ENCODE results near the gene SLC1A1.
"Not testable (repeated sequence)": the region's sequence is repeated elsewhere in the genome, so short reads cannot be mapped to it uniquely, and the experiment has no call there.

SLC1A1 gene

GRCh38 chr9:4533881-4534280, 43.6 kb downstream of the SLC1A1 start:
- DNase-seq; in situ Hi-C loops (cut with HindIII; ENCODE audit: low pct_ligation_motif_present, low pct_unique_long_range_greater_than_20kb, low sequenced_read_pairs): not testable (repeated sequence)

GRCh38 chr9:4536196-4536595, 45.9 kb downstream of the SLC1A1 start:
- in situ Hi-C loops (cut with HindIII; ENCODE audit: low pct_ligation_motif_present, low pct_unique_long_range_greater_than_20kb, low sequenced_read_pairs); DNase-seq: not testable (repeated sequence)

GRCh38 chr9:4537581-4537980, 47.3 kb downstream of the SLC1A1 start:
- no peak for DNase-seq

GRCh38 chr9:4538107-4538506, 47.8 kb downstream of the SLC1A1 start:
- in situ Hi-C loops (cut with HindIII; ENCODE audit: low pct_ligation_motif_present, low pct_unique_long_range_greater_than_20kb, low sequenced_read_pairs) = no loop called here
- DNase-seq = no peak

More at GRCh38 chr9:4537581-4537980, 47.3 kb downstream of the SLC1A1 start:
- in situ Hi-C loops (cut with HindIII; ENCODE audit: low pct_ligation_motif_present, low pct_unique_long_range_greater_than_20kb, low sequenced_read_pairs) = no loop called here

GRCh38 chr9:4538621-4539020, 48.4 kb downstream of the SLC1A1 start:
- in situ Hi-C loops (cut with HindIII; ENCODE audit: low pct_ligation_motif_present, low pct_unique_long_range_greater_than_20kb, low sequenced_read_pairs) = no loop called here
- DNase-seq = no peak

- DNase-seq = no peak
- in situ Hi-C loops (cut with HindIII; ENCODE audit: low pct_ligation_motif_present, low pct_unique_long_range_greater_than_20kb, low sequenced_read_pairs) = no loop called here
These were observed 50.2 kb downstream of the SLC1A1 start for GRCh38 chr9:4540425-4540824.

- DNase-seq = no peak
- in situ Hi-C loops (cut with HindIII; ENCODE audit: low pct_ligation_motif_present, low pct_unique_long_range_greater_than_20kb, low sequenced_read_pairs) = no loop called here
These were observed 51.0 kb downstream of the SLC1A1 start for GRCh38 chr9:4541281-4541680.

- DNase-seq = no peak
- in situ Hi-C loops (cut with HindIII; ENCODE audit: low pct_ligation_motif_present, low pct_unique_long_range_greater_than_20kb, low sequenced_read_pairs) = no loop called here
These were observed 51.6 kb downstream of the SLC1A1 start for GRCh38 chr9:4541856-4542255.

- DNase-seq; in situ Hi-C loops (cut with HindIII; ENCODE audit: low pct_ligation_motif_present, low pct_unique_long_range_greater_than_20kb, low sequenced_read_pairs): not testable (repeated sequence)
These were observed 54.4 kb downstream of the SLC1A1 start for GRCh38 chr9:4544714-4545113.

GRCh38 chr9:4547016-4547415, 56.7 kb downstream of the SLC1A1 start:
- DNase-seq = peak; percentile 48
- in situ Hi-C loops (cut with HindIII; ENCODE audit: low pct_ligation_motif_present, low pct_unique_long_range_greater_than_20kb, low sequenced_read_pairs) = no loop called here

GRCh38 chr9:4548811-4549725, 58.8 kb downstream of the SLC1A1 start:
- in situ Hi-C loops (cut with HindIII; ENCODE audit: low pct_ligation_motif_present, low pct_unique_long_range_greater_than_20kb, low sequenced_read_pairs) = no loop called here
- DNase-seq = peak; percentile 18

GRCh38 chr9:4549751-4550295, 59.6 kb downstream of the SLC1A1 start:
- in situ Hi-C loops (cut with HindIII; ENCODE audit: low pct_ligation_motif_present, low pct_unique_long_range_greater_than_20kb, low sequenced_read_pairs) = no loop called here
- DNase-seq = no peak

- in situ Hi-C loops (cut with HindIII; ENCODE audit: low pct_ligation_motif_present, low pct_unique_long_range_greater_than_20kb, low sequenced_read_pairs) = no loop called here
These were observed 60.7 kb downstream of the SLC1A1 start for GRCh38 chr9:4550777-4551484.

GRCh38 chr9:4553951-4554381, 63.7 kb downstream of the SLC1A1 start:
- in situ Hi-C loops (cut with HindIII; ENCODE audit: low pct_ligation_motif_present, low pct_unique_long_range_greater_than_20kb, low sequenced_read_pairs) = no loop called here
- DNase-seq = no peak

More at GRCh38 chr9:4550777-4551484, 60.7 kb downstream of the SLC1A1 start:
- no peak for DNase-seq

GRCh38 chr9:4555236-4555635, 65.0 kb downstream of the SLC1A1 start:
- in situ Hi-C loops (cut with HindIII; ENCODE audit: low pct_ligation_motif_present, low pct_unique_long_range_greater_than_20kb, low sequenced_read_pairs) = no loop called here
- no peak for DNase-seq

GRCh38 chr9:4558371-4558998, 68.2 kb downstream of the SLC1A1 start:
- in situ Hi-C loops (cut with HindIII; ENCODE audit: low pct_ligation_motif_present, low pct_unique_long_range_greater_than_20kb, low sequenced_read_pairs) = no loop called here
- no peak for DNase-seq

- DNase-seq = no peak
- in situ Hi-C loops (cut with HindIII; ENCODE audit: low pct_ligation_motif_present, low pct_unique_long_range_greater_than_20kb, low sequenced_read_pairs) = no loop called here
These were observed 69.3 kb downstream of the SLC1A1 start for GRCh38 chr9:4559261-4560182.

GRCh38 chr9:4563105-4563504, 72.8 kb downstream of the SLC1A1 start:
- DNase-seq = no peak
- in situ Hi-C loops (cut with HindIII; ENCODE audit: low pct_ligation_motif_present, low pct_unique_long_range_greater_than_20kb, low sequenced_read_pairs) = no loop called here

Data from ACHN (cell line).